Common myeloid progenitor, CD34-positive (primary cell): ENCODE data around the gene TDRD9.

Experiments used
- CTCF ChIA-PET: fragments of 350-600 bp; sonication (Branson Sonifier 250); formaldehyde crosslinking; loops from one replicate; lab custom pipeline; 2021; ENCODE audit warnings: antibody characterized with exemption; lab: Charles Lee
- POLR2A ChIA-PET: fragments of 350-600 bp; sonication (Branson Sonifier 250); formaldehyde crosslinking; loops from one replicate; lab custom pipeline; 2021; ENCODE audit warnings: antibody characterized with exemption; lab: Charles Lee
- DNase-seq, 3 donors: peaks; one replicate each; pipeline versions ENCODE4 v3.0.0 to v3.0.0-alpha.2; 2013
- H3K27ac ChIP-seq, 2 experiments: 1 replicate in 1 of 2; 2 replicates in 1 of 2; pipeline ENCODE4 v1.7.0; 2013; ENCODE audit warnings: inconsistent platforms in 2 of 2, low read length in 2 of 2, mild to moderate bottlenecking in 2 of 2, low read depth in 1 of 2, moderate library complexity in 1 of 2; ENCODE audit not compliant: severe bottlenecking in 2 of 2, insufficient read depth in 1 of 2, poor library complexity in 1 of 2
- H3K27me3 ChIP-seq, 5 experiments: replicated peaks in 2 of 5; 1 replicate in 3 of 5; 2 replicates in 2 of 5; pipeline versions ENCODE4 v1.6.1 to v1.7.0; 2013; ENCODE audit warnings: low read length in 4 of 5, mild to moderate bottlenecking in 2 of 5, moderate library complexity in 2 of 5, inconsistent platforms in 1 of 5; ENCODE audit not compliant: insufficient read depth in 5 of 5, control insufficient read depth in 4 of 5
- H3K36me3 ChIP-seq, 4 experiments: 1 replicate in 2 of 4; 2 replicates in 2 of 4; pipeline versions ENCODE4 v1.6.1 to v1.7.0; 2013; ENCODE audit warnings: low read length in 3 of 4, control low read depth in 1 of 4, mild to moderate bottlenecking in 1 of 4; ENCODE audit not compliant: control insufficient read depth in 4 of 4, insufficient read depth in 4 of 4
- H3K4me1 ChIP-seq, 4 experiments: 1 replicate in 3 of 4; 2 replicates in 1 of 4; pipeline versions ENCODE4 v1.6.1 to v1.7.1; 2013; ENCODE audit warnings: low read length in 3 of 4, mild to moderate bottlenecking in 3 of 4, control low read depth in 1 of 4, inconsistent platforms in 1 of 4, moderate library complexity in 1 of 4; ENCODE audit not compliant: control insufficient read depth in 4 of 4, insufficient read depth in 4 of 4; ENCODE audit errors: control extremely low read depth in 1 of 4
- H3K4me3 ChIP-seq, 7 experiments: 1 replicate in 4 of 7; 2 replicates in 3 of 7; pipeline versions ENCODE4 v1.5.1 to v1.7.0; 2013; ENCODE audit warnings: mild to moderate bottlenecking in 7 of 7, low read length in 6 of 7, moderate library complexity in 6 of 7, inconsistent platforms in 2 of 7, low read depth in 2 of 7, control low read depth in 1 of 7; ENCODE audit not compliant: insufficient read depth in 4 of 7, control insufficient read depth in 1 of 7; ENCODE audit errors: extremely low read depth in 1 of 7
- H3K9me3 ChIP-seq, 5 experiments: 1 replicate in 4 of 5; 2 replicates in 1 of 5; pipeline versions ENCODE4 v1.6.1 to v1.7.1; 2013; ENCODE audit warnings: low read length in 4 of 5, mild to moderate bottlenecking in 2 of 5, inconsistent platforms in 1 of 5, low read depth in 1 of 5, moderate library complexity in 1 of 5; ENCODE audit not compliant: control insufficient read depth in 4 of 5, insufficient read depth in 2 of 5; ENCODE audit errors: control extremely low read depth in 1 of 5
- WGBS: methylation state at CpG from one replicate; pipeline ENCODE4 v1.1.5; 2013; ENCODE audit not compliant: insufficient coverage; 5-methylcytosine and 5-hydroxymethylcytosine counted together

Gene TDRD9

DNA sequence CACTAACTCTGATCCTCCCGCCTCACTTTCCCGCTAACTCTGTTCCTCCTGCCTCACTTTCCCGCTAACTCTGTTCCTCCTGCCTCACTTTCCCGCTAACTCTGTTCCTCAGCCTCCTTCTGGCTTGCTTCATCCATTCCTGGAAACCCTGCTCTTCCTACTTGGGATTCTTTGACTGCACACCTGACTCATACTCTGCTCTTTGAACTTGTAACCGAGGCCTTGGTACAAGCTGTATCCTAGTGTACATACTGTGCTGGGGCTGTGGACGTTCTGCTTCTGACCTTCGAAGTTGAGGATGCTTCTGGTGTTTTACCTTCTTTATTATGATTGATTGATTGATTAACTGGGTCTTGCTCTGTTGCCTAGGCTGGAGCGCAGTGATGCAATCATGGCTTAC, 77.2 kb downstream of the TDRD9 start:
- WGBS: 99% methylated on average over 8 of the region's 8 CpGs
- POLR2A ChIA-PET: no interaction called here

DNA sequence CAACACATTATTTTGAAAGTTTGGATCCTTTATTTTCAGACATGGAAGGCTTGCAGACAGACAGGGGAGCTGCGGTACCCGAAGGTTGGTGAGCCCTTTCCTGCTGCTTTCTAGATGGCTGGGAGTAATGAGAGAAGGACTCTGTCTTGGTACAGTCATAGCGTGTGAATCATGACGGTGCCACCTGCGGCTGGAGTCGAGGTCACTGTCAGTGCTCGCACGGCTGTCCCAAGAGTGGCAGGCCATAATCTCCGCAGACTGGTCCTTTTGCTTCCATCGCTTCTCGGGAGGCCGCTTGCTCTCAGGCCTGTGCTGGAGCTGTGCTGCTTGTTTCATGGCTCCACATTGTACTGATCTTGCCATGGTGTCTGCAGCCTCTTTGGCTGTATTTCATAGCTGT, 78.9 kb downstream of the TDRD9 start:
- H3K4me1 ChIP-seq: no peaks in the 10 kb centered on the region
- H3K4me3 ChIP-seq: no peak overlapping the region
- no peaks in the 10 kb centered on the region for H3K9me3 ChIP-seq
- ChIA-PET POLR2A (no interaction called here), CTCF (interaction anchor here (0.8 to 0.9 kb wide), 2 partner anchors 30 to 102 kb away, joined by 3 read pairs; no protein-coding TSS in a partner anchor)
- H3K36me3 ChIP-seq: no peaks in the 10 kb centered on the region
- H3K27me3 ChIP-seq: no peaks in the 10 kb centered on the region
- 97% methylated on average over 9 of the region's 12 CpGs for WGBS
- no peak for DNase-seq
- H3K27ac ChIP-seq: no peak overlapping the region

More for the DNA sequence above, 77.2 kb downstream of the TDRD9 start:
- H3K27ac ChIP-seq: no peak overlapping the region
- no peak for DNase-seq
- no peaks in the 10 kb centered on the region for H3K4me1 ChIP-seq
- H3K9me3 ChIP-seq: no peaks in the 10 kb centered on the region
- H3K4me3 ChIP-seq: no peak overlapping the region
- H3K36me3 ChIP-seq: no peaks in the 10 kb centered on the region
- CTCF ChIA-PET: interaction anchor here (1.0 to 1.8 kb wide), 2 partner anchors 100 to 197 kb away, joined by 3 to 6 read pairs; no protein-coding TSS in a partner anchor
- no peaks in the 10 kb centered on the region for H3K27me3 ChIP-seq

DNA sequence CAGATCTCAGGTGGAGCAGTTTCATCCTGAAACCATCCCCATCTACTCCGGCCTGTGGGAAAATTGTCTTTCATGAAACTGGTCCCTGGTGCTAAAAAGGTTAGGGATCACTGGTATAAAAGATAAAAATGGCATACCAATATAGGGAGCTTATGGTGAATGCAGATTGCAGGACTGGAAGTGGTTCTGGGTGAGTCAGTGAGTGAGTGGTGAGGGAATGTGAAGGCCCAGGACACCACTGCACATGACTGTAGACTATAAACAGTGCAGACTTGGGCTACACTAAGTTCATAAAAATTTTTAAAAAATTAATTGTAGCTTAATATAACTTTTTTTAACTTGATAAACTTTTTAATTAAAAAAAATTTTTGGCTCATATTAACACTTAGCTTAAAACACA, 81.0 kb downstream of the TDRD9 start:
- POLR2A ChIA-PET: no interaction called here
- no peak overlapping the region for H3K4me3 ChIP-seq
- no peak for DNase-seq

DNA sequence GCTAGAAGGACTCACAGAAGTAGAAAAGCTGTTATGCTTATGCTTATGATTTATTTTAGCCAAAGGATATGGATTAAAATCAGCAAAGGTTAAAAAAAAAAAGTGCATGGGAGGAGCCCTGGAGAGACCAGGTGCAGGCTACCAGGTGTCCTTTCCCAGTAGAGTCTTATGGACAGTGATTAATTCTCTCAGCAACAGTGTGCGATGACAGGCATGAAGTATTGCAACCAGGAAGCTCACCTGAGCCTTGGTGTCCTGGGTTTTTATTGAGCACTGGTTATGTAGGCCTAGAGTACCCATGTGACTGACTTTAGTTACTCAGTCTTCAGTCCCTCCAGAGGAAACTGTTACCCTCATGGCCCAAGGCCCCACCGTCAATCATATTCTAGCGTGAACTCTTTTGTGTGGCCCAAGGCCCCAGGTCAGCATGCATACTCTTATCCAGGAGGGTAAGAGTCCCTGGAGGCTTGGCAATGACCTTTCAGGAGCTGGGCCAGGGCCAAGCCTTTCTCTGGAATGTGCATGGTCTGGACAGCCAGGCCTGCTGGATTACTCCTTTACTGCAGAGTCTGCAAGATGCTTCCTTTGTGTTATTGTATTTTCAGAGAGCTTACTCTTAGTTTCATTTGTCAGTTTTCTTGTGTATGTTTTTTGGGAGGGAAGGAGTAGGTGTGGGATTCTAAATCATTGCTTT, 83.7 kb downstream of the TDRD9 start:
- CTCF ChIA-PET: no interaction called here
- Histone ChIP-seq H3K27me3 (no peaks in the 10 kb centered on the region), H3K27ac (no peak overlapping the region), H3K4me1 (peaks cover 0 to 5% (median 2%) of the 10 kb centered on the region in 4 experiments), H3K36me3 (no peaks in the 10 kb centered on the region), H3K9me3 (no peaks in the 10 kb centered on the region), H3K4me3 (no peak overlapping the region)
- 100% methylated on average over 2 of the region's 3 CpGs for WGBS
- no peak for DNase-seq
- POLR2A ChIA-PET: no interaction called here

More for the DNA sequence above, 81.0 kb downstream of the TDRD9 start:
- no peak overlapping the region for H3K27ac ChIP-seq
- CTCF ChIA-PET: no interaction called here
- H3K4me1 ChIP-seq: no peaks in the 10 kb centered on the region
- no peaks in the 10 kb centered on the region for H3K27me3 ChIP-seq
- H3K9me3 ChIP-seq: no peaks in the 10 kb centered on the region
- no CpG with 5 or more reads among the region's 1 CpG for WGBS
- no peaks in the 10 kb centered on the region for H3K36me3 ChIP-seq

DNA sequence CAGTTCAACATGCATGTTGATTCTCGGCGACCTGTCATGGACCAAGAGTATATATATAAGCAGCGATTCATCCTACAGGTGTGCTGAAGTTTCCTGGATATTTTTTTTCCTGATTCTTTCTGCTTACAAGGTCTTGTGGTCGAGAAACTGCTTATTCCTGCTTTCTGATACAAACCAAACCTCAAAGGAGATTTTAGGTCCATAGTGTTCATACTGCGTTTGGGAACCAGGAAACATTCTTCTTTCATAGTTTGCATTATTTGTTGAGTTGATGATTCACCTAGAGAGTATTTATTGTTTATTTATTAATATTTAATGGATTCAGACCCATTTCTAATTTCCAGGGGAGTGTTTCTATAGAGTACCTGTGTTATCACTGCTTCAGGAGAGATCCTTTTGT, 86.5 kb downstream of the TDRD9 start:
- Histone ChIP-seq H3K4me1 (peaks cover 0 to 10% (median 4%) of the 10 kb centered on the region in 4 experiments), H3K27me3 (no peaks in the 10 kb centered on the region), H3K4me3 (no peak overlapping the region), H3K27ac (no peak overlapping the region), H3K36me3 (no peaks in the 10 kb centered on the region), H3K9me3 (no peaks in the 10 kb centered on the region)
- DNase-seq: no peak
- POLR2A ChIA-PET: no interaction called here
- CTCF ChIA-PET: no interaction called here
- 95% methylated on average over 3 of the region's 5 CpGs for WGBS

DNA sequence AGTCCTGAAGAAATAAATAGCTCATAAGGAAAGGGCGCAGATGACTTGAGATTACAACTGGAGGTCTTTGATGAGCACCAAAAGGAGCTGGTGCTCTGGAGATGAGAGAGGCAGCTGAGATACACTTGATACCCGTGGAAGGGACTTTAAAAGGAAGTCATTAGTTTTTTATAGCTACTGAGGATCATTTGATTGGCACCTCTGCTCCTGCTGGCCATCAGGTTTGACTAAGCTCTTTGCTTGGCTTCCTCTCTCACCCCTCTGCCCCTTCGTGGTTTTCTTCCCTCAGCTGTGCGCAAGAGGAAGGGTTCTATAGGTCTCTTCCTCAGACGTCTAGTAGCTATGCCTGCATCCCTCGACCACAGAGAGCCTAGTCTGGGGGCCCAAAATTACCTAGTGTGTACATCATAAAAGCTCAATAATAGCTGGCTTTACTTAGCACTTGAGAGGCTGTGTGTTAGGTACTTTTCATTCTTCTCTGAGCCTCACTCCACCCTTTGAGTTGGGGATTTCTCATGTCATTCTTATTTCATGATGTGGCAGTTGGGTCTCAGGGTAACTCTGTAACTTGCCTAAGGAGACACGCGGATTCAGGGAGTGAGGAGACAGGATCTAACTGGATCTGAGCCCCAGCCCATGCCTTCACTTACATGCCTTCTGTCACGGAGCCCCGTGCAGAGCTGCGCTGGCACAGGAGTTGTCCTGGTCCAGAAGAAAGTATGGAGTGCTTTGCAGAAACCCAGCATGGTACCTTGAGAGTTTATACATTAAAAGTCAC, 88.8 kb downstream of the TDRD9 start:
- no peaks in the 10 kb centered on the region for H3K9me3 ChIP-seq
- peaks cover 0 to 10% (median 4%) of the 10 kb centered on the region in 4 experiments for H3K4me1 ChIP-seq
- no peak overlapping the region for H3K27ac ChIP-seq
- ChIA-PET CTCF (interaction anchor here (1.3 to 2.7 kb wide), 3 partner anchors 16 to 37 kb away, joined by 3 to 6 read pairs (median 4); no protein-coding TSS in a partner anchor), POLR2A (no interaction called here)
- no peaks in the 10 kb centered on the region for H3K27me3 ChIP-seq
- no peaks in the 10 kb centered on the region for H3K36me3 ChIP-seq
- WGBS: 57% methylated on average over 10 of the region's 11 CpGs
- DNase-seq: peak in 2 of 3 donors; percentile 11 to 15
- H3K4me3 ChIP-seq: no peak overlapping the region

DNA sequence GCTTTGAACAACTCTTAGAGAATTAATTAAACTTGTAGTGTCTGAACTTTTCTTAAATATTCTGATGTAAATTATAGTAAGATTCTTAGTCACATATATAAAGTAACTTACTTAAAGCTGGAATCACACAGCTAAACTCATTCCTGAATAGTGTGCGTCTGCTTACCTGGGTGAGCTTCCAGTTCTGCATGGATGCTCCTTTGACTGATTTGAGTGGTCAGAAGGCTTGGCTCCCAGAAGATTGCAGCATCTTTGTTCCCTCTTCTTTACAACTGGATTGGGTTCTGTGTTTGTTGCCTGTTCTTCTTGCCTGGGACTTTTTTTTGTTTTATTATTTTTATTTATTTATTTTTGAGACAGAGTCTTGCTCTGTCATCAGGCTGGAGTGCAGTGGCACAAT, 90.8 kb downstream of the TDRD9 start:
- Histone ChIP-seq H3K9me3 (no peaks in the 10 kb centered on the region), H3K36me3 (no peaks in the 10 kb centered on the region), H3K4me3 (no peak overlapping the region), H3K4me1 (peaks cover 0 to 10% (median 4%) of the 10 kb centered on the region in 4 experiments), H3K27ac (no peak overlapping the region), H3K27me3 (no peaks in the 10 kb centered on the region)
- ChIA-PET CTCF (no interaction called here), POLR2A (interaction anchor here (0.6 kb wide), 1 partner anchor 19 kb away, joined by 3 read pairs; no protein-coding TSS in a partner anchor)
- DNase-seq: no peak
- WGBS: 100% methylated on average over 1 of the region's 1 CpG
